ENCODE data around the gene CSTF1.

CSTF1 gene

GRCh38 chr20:56392132-56392880 is at the start of gene CSTF1, which contains the start of gene AURKA:
TSS of gene CSTF1 (plus strand) at chr20:56392645. CDS start at chr20:56395553, 2,908 bp downstream.
TSS of gene AURKA (minus strand) at chr20:56392215. CDS start at chr20:56388197, 4,018 bp downstream.
- peak; percentile 100 for DNase-seq (ENCODE audit: low spot score)

DNA sequence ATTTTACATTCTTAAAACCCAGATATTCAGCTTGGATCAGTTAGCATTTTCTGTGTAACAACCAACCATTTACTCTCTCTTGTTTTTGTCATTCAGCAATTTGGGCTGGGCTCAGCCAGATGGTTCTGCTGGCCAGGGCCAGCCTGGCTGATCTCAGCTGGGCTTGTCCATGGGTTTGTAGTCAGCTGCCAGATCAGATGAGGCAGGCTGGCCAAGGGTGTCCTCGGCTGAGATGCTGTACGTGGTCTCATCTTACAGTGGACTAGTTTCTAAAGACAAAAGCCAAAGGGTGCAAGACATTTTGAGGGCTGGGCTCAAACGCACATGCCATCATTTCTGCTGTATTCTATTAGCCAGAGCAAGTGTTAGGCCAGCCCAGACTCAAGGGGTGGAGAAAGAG is 49.7 kb upstream of the CSTF1 start:
- no peak for DNase-seq (ENCODE audit: low spot score)

- peak; percentile 49 for DNase-seq (ENCODE audit: low spot score)
These were observed 48.5 kb upstream of the CSTF1 start for GRCh38 chr20:56343861-56344381.

- DNase-seq (ENCODE audit: low spot score): no peak
These were observed 46.5 kb upstream of the CSTF1 start for GRCh38 chr20:56345911-56346310.

GRCh38 chr20:56347628-56348304 is 44.7 kb upstream of the CSTF1 start:
- DNase-seq (ENCODE audit: low spot score): no peak

DNA sequence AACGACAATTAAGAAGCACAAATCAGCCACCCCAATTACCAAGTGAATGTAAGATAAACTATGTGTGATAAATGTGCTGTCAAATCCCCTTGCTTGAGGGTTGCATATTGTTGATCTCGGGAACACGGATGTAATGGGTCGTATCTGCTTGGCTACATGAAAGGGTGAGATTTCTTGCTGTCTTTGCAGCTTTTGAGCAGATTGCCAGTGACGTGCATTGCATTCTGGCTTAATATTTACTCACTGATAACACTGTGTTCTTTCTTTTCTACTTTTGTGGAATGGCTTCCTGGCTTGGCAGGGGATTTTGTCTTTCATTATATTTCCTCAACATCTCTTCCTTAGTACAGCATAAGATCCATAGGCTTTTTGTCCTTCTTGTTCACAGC is 44.1 kb upstream of the CSTF1 start:
- DNase-seq (ENCODE audit: low spot score): no peak

DNA sequence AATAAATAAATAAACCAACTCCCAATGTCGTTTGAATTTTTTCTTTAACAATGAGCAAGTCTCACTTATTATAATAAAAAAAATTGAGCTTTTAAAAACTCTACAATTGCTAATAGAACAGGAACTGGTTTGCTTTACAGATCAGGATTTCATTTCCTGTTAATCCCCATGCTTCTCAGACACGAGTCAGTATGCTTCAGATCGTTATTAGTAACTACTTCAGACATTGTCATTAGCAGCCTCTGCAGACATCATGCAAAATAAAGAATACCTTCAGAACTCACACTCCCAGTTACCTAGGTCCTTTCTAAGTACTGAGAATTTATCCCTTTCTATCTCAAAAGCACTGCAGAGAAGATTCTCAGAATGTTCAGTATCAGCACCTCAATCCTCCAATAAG is 43.7 kb upstream of the CSTF1 start:
- no peak for DNase-seq (ENCODE audit: low spot score)

GRCh38 chr20:56350842-56351241 is 41.6 kb upstream of the CSTF1 start:
- no peak for DNase-seq (ENCODE audit: low spot score)

GRCh38 chr20:56352345-56353055 is 39.9 kb upstream of the CSTF1 start:
- no peak for DNase-seq (ENCODE audit: low spot score)

GRCh38 chr20:56353356-56353755 is 39.1 kb upstream of the CSTF1 start:
- no peak for DNase-seq (ENCODE audit: low spot score)

- DNase-seq (ENCODE audit: low spot score): no peak
These were observed 34.4 kb upstream of the CSTF1 start for GRCh38 chr20:56358070-56358469.

GRCh38 chr20:56358600-56359211 is 33.7 kb upstream of the CSTF1 start, which contains the start of gene FAM210B:
TSS of gene FAM210B (plus strand) at chr20:56358974. CDS start at chr20:56359006, 32 bp downstream.
- peak; percentile 89 for DNase-seq (ENCODE audit: low spot score)

DNA sequence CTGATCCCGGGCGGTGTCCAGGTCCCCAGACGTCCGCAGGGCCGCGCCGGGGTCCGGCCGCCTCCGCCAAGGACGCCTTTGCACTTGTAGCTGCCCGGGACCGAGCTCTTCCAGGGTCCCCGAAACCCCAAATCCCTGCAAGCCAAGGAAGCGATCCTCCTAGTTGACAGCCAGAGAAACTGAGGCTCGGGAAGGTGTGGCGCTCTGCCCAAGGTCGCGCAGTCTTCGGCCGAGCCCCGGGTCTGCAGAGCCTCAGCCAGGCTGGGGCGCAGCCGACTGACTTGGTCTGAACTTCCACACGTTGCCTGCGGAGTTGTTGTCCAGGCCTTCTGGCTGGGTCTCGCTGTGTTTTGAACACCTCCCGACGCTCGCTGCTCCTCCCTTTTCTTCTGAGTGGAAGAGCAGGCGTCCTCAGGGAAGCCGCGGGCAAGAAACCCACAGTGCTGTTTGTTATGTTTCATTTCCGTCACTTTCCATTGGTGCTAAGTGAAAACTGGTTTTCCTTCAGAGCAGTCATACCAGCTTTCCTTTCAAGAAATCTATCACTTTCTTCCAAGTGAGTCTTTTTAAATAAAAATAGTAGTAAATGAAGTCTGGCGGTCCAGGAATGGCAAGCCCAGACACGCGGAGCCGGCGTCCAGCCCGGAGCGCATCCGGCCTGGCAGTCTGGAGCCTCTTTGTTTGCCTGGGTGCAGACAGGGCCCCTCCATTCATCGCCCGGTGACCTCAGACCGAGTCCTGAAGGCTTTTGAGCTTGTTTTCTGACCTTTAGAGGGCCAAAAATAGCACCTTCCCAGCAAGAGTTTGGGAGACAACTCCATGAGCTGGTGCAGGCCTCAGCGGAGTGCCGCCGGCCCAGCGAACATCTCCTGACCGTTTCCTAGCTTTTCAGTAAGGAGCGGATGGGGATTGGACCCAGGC is 33.0 kb upstream of the CSTF1 start:
- DNase-seq (ENCODE audit: low spot score): peak; percentile 68

GRCh38 chr20:56360133-56360907 is 32.1 kb upstream of the CSTF1 start:
- peak; percentile 67 for DNase-seq (ENCODE audit: low spot score)

DNA sequence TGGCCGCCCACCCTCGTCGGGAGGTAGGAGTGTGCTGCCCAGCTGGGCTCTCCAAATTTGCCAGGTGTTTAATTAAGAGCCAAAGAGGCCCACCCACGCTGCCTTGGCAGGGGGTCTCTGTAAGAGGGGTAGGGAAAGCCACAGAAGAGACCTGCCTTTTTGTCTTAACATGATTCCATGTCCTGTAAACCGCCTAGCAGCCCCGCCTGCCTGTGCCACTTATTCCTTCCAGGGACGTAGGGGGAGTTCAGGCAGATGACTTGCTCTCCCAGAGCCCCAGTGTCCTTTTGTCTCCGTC is 31.6 kb upstream of the CSTF1 start:
- DNase-seq (ENCODE audit: low spot score): no peak

DNA sequence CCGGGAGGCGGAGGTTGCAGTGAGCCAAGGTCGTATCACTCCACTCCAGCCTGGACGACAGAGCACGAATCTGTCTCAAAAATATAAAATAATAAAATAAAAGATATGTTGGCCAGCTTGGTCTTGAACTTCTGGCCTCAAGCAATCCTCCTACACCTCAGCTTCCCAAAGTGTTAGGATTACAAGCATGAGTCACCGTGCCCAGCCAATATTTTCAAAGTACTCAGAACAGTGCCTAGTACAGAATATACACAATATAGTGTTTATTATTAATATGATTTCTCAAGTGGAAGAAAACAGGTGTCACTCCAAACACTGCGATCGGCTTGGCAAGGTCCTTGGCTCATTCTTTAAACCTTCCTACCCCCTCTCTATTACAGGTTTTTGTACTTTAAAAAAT is 30.5 kb upstream of the CSTF1 start:
- peak; percentile 62 for DNase-seq (ENCODE audit: low spot score)

- peak; percentile 95 for DNase-seq (ENCODE audit: low spot score)
These were observed 29.5 kb upstream of the CSTF1 start for GRCh38 chr20:56362833-56363413.

DNA sequence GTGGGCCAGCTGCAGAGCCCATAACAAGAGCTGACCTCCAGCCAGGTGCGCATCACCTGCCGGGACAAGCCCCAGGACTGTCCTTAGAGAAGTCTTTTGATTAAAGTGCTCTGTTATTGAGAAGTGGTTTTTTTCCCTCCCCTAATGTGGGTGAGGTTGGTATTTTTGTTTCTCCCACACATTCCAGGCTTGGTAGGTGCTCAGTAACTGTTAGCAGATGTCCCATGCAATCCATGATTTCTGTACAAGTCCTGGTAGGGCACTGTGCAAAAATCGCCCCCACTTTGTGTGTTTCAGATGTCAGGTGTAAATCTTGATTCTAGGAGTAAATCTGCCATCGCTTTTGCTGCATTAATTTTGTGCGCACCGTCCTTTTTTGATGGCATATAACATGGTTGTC is 29.0 kb upstream of the CSTF1 start:
- DNase-seq (ENCODE audit: low spot score): peak; percentile 52

- no peak for DNase-seq (ENCODE audit: low spot score)
These were observed 23.9 kb upstream of the CSTF1 start for GRCh38 chr20:56368351-56369134.

Data from hematopoietic multipotent progenitor cell treated with erythropoietin and hydrocortisone succinate and interleukin-3 and kit ligand, for 17 days (in vitro differentiated cells).